GM18873 (cell line): ENCODE measurements around the gene CFAP97.

ENCODE experiments used
- ATAC-seq: cut with Tn5 transposase; IDR thresholded peaks from one replicate; pipeline ENCODE4 v1.9.1; 2021; ENCODE audit warnings: mild to moderate bottlenecking, moderate library complexity, moderate number of reproducible peaks; ENCODE audit not compliant: unreplicated experiment, low FRiP score

CFAP97 gene

GRCh38 chr4:185115827-185116232, 88.0 kb downstream of the CFAP97 start:
- no peak for ATAC-seq

GRCh38 chr4:185113340-185113739, 90.5 kb downstream of the CFAP97 start:
- no peak for ATAC-seq

GRCh38 chr4:185112104-185112503, 91.7 kb downstream of the CFAP97 start:
- ATAC-seq, result no peak

- no peak for ATAC-seq
Measured at GRCh38 chr4:185110375-185110823, 93.4 kb downstream of the CFAP97 start.

DNA sequence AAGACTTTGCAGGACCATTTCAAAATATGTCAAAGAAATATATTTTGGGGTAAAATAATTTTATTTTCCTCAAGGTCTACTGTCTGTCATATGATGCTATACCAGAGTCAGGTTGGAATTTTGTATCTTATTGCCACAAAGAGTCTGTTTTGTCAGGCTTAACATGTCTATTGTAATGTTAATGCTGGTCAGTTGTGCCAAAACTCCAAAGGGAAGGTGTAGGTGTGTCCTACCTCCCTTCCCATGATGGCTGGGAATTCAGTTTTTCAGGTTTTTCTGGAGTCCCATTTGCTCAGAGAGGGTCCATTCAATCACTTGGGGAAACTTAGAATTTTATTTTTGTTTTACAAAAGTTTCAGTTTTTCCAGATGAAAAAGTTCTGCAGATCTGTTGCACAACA, 94.1 kb downstream of the CFAP97 start:
- no peak for ATAC-seq
